Measurements from ENCODE around the gene OR9A2. TPM values are rescaled to one million over a fixed set of nuclear protein-coding genes. Genes with fewer than 3 reads are reported as not detected.

OR9A2 gene
- total RNA-seq, 1 experiment from 2014 or later: not detected

DNA sequence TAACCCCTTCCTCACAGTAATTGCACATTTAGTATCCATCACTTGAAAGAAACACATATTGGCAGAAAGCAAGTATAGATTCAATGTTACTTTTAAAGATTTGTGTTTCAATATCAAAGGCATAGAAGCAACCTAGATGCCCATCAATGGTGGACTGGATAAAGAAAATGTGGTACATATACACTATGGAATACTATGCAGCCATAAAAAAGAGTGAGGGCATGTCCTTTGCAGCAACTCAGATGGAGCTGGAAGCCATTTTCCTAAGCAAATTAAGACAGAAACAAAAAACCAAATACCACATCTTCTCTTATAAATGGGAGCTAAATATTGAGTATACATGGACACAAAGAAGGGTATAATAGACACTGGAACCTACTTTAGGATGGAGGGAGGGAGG lies 28.8 kb upstream of the OR9A2 start:
- H3K9me2 ChIP-seq (ENCODE audit: insufficient read depth): no peaks in the 10 kb centered on the region
- H3K4me1 ChIP-seq (replicated peaks; ENCODE audit: insufficient read depth): no peaks in the 10 kb centered on the region
- H3K79me2 ChIP-seq (ENCODE audit: low read depth): no peaks in the 10 kb centered on the region
- H3K27ac ChIP-seq: no peak overlapping the region
- no peaks in the 10 kb centered on the region for H3K9me3 ChIP-seq (ENCODE audit: insufficient read depth, low read depth)
- H3K4me2 ChIP-seq: no peak overlapping the region
- no peaks in the 10 kb centered on the region for H3K36me3 ChIP-seq (ENCODE audit: low read depth)
- H3K4me3 ChIP-seq: no peak overlapping the region
- intact Hi-C loops (cut with micrococcal nuclease; ENCODE audit: unreplicated experiment): no loop called here
- no TSS peak for BruUV-seq (replicated peaks)
- no peaks in the 10 kb centered on the region for H3F3A ChIP-seq (ENCODE audit: insufficient read depth, low read depth)
- no peaks in the 10 kb centered on the region for H3K27me3 ChIP-seq (ENCODE audit: insufficient read depth, low read depth)
- no peak overlapping the region for H2AFZ ChIP-seq
- TF ChIP-seq, protein P1, sequence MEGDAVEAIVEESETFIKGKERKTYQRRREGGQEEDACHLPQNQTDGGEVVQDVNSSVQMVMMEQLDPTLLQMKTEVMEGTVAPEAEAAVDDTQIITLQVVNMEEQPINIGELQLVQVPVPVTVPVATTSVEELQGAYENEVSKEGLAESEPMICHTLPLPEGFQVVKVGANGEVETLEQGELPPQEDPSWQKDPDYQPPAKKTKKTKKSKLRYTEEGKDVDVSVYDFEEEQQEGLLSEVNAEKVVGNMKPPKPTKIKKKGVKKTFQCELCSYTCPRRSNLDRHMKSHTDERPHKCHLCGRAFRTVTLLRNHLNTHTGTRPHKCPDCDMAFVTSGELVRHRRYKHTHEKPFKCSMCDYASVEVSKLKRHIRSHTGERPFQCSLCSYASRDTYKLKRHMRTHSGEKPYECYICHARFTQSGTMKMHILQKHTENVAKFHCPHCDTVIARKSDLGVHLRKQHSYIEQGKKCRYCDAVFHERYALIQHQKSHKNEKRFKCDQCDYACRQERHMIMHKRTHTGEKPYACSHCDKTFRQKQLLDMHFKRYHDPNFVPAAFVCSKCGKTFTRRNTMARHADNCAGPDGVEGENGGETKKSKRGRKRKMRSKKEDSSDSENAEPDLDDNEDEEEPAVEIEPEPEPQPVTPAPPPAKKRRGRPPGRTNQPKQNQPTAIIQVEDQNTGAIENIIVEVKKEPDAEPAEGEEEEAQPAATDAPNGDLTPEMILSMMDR (conservative IDR thresholded peaks at IDR 0.05): no peak
- TF ChIP-seq EZH2 (IDR thresholded peaks at IDR 0.05; ENCODE audit: low read depth): no peak
- DNase-seq: no peak
- no peaks in the 10 kb centered on the region for H4K20me1 ChIP-seq (ENCODE audit: insufficient read depth)
- ChIA-PET CTCF (no interaction called here), POLR2A (ENCODE audit: unreplicated experiment) (no interaction called here)

DNA sequence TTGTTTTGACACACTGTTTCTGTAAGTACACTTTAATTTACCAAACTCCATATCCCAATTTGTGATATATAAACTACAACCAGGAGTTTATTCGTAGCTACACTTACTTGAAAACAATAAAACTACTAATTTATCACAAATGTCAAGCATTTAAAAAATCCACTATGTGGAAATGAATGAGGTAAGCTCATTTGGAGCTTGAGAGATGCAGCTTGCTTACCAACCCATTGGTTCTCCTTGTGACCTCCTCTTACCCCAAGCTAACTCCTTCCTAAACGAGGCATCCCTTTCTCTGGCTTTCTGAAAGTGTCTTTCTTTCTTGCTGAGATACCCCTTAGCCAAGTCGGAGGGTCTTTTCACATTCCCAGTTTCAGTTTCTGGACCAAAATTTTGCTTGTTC lies 27.7 kb upstream of the OR9A2 start:
- no peaks in the 10 kb centered on the region for H4K20me1 ChIP-seq (ENCODE audit: insufficient read depth)
- intact Hi-C loops (cut with micrococcal nuclease; ENCODE audit: unreplicated experiment): no loop called here
- no peak overlapping the region for H2AFZ ChIP-seq
- BruUV-seq (replicated peaks): no TSS peak
- H3K4me3 ChIP-seq: no peak overlapping the region
- H3K9me2 ChIP-seq (ENCODE audit: insufficient read depth): no peaks in the 10 kb centered on the region
- no peaks in the 10 kb centered on the region for H3K27me3 ChIP-seq (ENCODE audit: insufficient read depth, low read depth)
- H3F3A ChIP-seq (ENCODE audit: insufficient read depth, low read depth): no peaks in the 10 kb centered on the region
- H3K27ac ChIP-seq: no peak overlapping the region
- H3K4me2 ChIP-seq: no peak overlapping the region
- H3K36me3 ChIP-seq (ENCODE audit: low read depth): no peaks in the 10 kb centered on the region
- DNase-seq: no peak
- no peaks in the 10 kb centered on the region for H3K4me1 ChIP-seq (replicated peaks; ENCODE audit: insufficient read depth)
- ChIA-PET CTCF (no interaction called here), POLR2A (ENCODE audit: unreplicated experiment) (no interaction called here)
- H3K9me3 ChIP-seq (ENCODE audit: insufficient read depth, low read depth): no peaks in the 10 kb centered on the region
- H3K79me2 ChIP-seq (ENCODE audit: low read depth): no peaks in the 10 kb centered on the region
- TF ChIP-seq, protein P1 (conservative IDR thresholded peaks at IDR 0.05): no peak
- no peak for TF ChIP-seq EZH2 (IDR thresholded peaks at IDR 0.05; ENCODE audit: low read depth)

DNA sequence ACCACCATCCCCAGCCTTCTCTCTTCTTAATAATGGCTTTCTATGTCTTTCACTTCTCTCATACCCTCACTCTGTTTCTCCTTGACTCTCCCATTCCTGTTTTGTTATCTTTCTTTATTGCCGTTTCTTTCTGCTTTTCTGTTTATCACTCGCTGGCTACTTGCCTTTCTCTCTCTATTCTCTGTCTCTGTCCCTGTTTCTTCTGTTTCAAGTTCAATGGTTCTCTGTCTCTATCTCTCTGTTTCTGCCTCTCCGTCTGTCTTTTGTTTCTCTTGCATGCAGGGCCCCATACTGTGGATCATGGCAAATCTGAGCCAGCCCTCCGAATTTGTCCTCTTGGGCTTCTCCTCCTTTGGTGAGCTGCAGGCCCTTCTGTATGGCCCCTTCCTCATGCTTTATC lies 25.1 kb upstream of the OR9A2 start, which contains the start of gene OR6V1:
Gene OR6V1 (plus strand): TSS at position 301 of the 400 bp plus-strand sequence. CDS start 0 bp downstream, at position 301.
- intact Hi-C loops (cut with micrococcal nuclease; ENCODE audit: unreplicated experiment): no loop called here
- Histone ChIP-seq H3K27me3 (ENCODE audit: insufficient read depth, low read depth) (no peaks in the 10 kb centered on the region), H3K79me2 (ENCODE audit: low read depth) (no peaks in the 10 kb centered on the region), H3K4me1 (replicated peaks; ENCODE audit: insufficient read depth) (no peaks in the 10 kb centered on the region), H3K4me3 (no peak within 1 kb of the TSS), H3K27ac (no peak within 1 kb of the TSS), H3K4me2 (no peak within 1 kb of the TSS), H3K36me3 (ENCODE audit: low read depth) (no peaks in the 10 kb centered on the region), H4K20me1 (ENCODE audit: insufficient read depth) (no peaks in the 10 kb centered on the region), H3K9me2 (ENCODE audit: insufficient read depth) (no peaks in the 10 kb centered on the region), H3F3A (ENCODE audit: insufficient read depth, low read depth) (no peaks in the 10 kb centered on the region), H3K9me3 (ENCODE audit: insufficient read depth, low read depth) (no peaks in the 10 kb centered on the region), H2AFZ (no peak within 1 kb of the TSS)
- ChIA-PET CTCF (no interaction called here), POLR2A (ENCODE audit: unreplicated experiment) (no interaction called here)
- DNase-seq: no peak
- BruUV-seq (replicated peaks): no TSS peak
- no peak for TF ChIP-seq EZH2 (IDR thresholded peaks at IDR 0.05; ENCODE audit: low read depth)

DNA sequence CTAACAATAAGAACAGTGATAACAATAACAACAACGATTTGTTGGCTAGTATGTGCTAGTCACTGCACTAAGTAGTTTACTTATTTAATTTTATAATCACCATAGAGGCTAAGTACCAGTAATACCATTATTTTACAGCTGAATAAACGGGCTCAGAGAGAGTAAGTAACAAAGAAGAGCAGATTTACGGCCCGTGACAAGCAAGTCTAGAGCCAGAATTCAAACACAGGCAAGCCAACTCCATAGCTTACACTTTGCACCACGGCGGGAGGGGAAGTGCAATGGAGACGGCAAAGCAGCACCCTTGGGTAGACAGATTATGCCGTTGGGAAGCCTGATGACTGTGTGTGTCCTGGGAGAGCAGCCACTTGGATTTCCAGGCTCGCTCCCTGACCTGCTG lies 24.0 kb upstream of the OR9A2 start:
- CTCF ChIA-PET: no interaction called here
- BruUV-seq (replicated peaks): no TSS peak
- POLR2A ChIA-PET (ENCODE audit: unreplicated experiment): no interaction called here

More for the DNA sequence above, 24.0 kb upstream of the OR9A2 start:
- no peaks in the 10 kb centered on the region for H3K9me2 ChIP-seq (ENCODE audit: insufficient read depth)
- no peak overlapping the region for H3K4me3 ChIP-seq
- intact Hi-C loops (cut with micrococcal nuclease; ENCODE audit: unreplicated experiment): no loop called here
- no peaks in the 10 kb centered on the region for H3F3A ChIP-seq (ENCODE audit: insufficient read depth, low read depth)
- no peak overlapping the region for H3K4me2 ChIP-seq
- 0 out of 2 replicates have a peak overlapping the region, but pooled peaks have one; percentile 23 for H2AFZ ChIP-seq
- no peaks in the 10 kb centered on the region for H3K4me1 ChIP-seq (replicated peaks; ENCODE audit: insufficient read depth)
- no peak overlapping the region for H3K27ac ChIP-seq
- H4K20me1 ChIP-seq (ENCODE audit: insufficient read depth): no peaks in the 10 kb centered on the region
- TF ChIP-seq, protein P1 (conservative IDR thresholded peaks at IDR 0.05): no peak
- no peak for TF ChIP-seq EZH2 (IDR thresholded peaks at IDR 0.05; ENCODE audit: low read depth)
- no peaks in the 10 kb centered on the region for H3K9me3 ChIP-seq (ENCODE audit: insufficient read depth, low read depth)
- no peaks in the 10 kb centered on the region for H3K79me2 ChIP-seq (ENCODE audit: low read depth)
- H3K27me3 ChIP-seq (ENCODE audit: insufficient read depth, low read depth): no peaks in the 10 kb centered on the region
- DNase-seq: no peak
- H3K36me3 ChIP-seq (ENCODE audit: low read depth): no peaks in the 10 kb centered on the region
